Naive B cell (primary cell): Measurements from ENCODE around the gene U2AF1. TPM values are rescaled to one million over a fixed set of nuclear protein-coding genes. Genes with fewer than 3 reads are reported as not detected.
"Not testable (repeated sequence)": the region's sequence is repeated elsewhere in the genome, so short reads cannot be mapped to it uniquely, and the experiment has no call there.

ENCODE experiments used
- ATAC-seq, 2 donors: fragments of 150-1000 bp; cut with Tn5 transposase; 2 replicates each; pipeline ENCODE4 v1.10.0; 2021; ENCODE audit warnings: low read depth in 2 of 2, mild to moderate bottlenecking in 2 of 2, moderate library complexity in 2 of 2
- DNase-seq: peaks from one replicate; pipeline ENCODE4 v3.0.0; 2022
- H3K27ac Mint-ChIP-seq, 6 donors: one replicate each; pipeline ENCODE4 v1.8.0; 2020 to 2022; ENCODE audit warnings: mild to moderate bottlenecking in 6 of 6, mixed read lengths in 6 of 6, moderate library complexity in 5 of 6, inconsistent platforms in 2 of 6
- H3K27me3 Mint-ChIP-seq, 3 donors: one replicate each; pipeline ENCODE4 v1.8.0; 2021 to 2022; ENCODE audit warnings: mixed read lengths in 3 of 3, mild to moderate bottlenecking in 1 of 3
- H3K36me3 Mint-ChIP-seq, 2 donors: one replicate each; pipeline ENCODE4 v1.8.0; 2020 to 2022; ENCODE audit warnings: mixed read lengths in 2 of 2, inconsistent platforms in 1 of 2, mild to moderate bottlenecking in 1 of 2
- H3K4me1 Mint-ChIP-seq, 3 donors: one replicate each; pipeline ENCODE4 v1.8.0; 2020 to 2022; ENCODE audit warnings: mixed read lengths in 3 of 3, inconsistent platforms in 1 of 3, mild to moderate bottlenecking in 1 of 3, moderate library complexity in 1 of 3
- H3K4me3 Mint-ChIP-seq, 8 donors: one replicate each; pipeline ENCODE4 v1.8.0; 2020 to 2022; ENCODE audit warnings: mild to moderate bottlenecking in 8 of 8, mixed read lengths in 8 of 8, moderate library complexity in 8 of 8, inconsistent platforms in 2 of 8
- H3K9me3 Mint-ChIP-seq, 7 donors: one replicate each; pipeline ENCODE4 v1.8.0; 2020 to 2022; ENCODE audit warnings: mixed read lengths in 7 of 7, mild to moderate bottlenecking in 5 of 7, inconsistent platforms in 2 of 7, moderate library complexity in 1 of 7
- polyA plus RNA-seq, 6 donors: library from polyadenylated mRNA; unstranded; fragments of 300-500 nt; fragmentation: Illumina TruSeq; gene quantifications; one replicate each; pipeline ENCODE4 v1.2.3, GENCODE V29; 2021; ENCODE audit warnings: low read depth in 6 of 6

The U2AF1 gene
- polyA plus RNA-seq, 6 donors from 2014 or later, result 49.8 to 87.0 (median 75.0) TPM

- H3K27ac Mint-ChIP-seq, H3K9me3 Mint-ChIP-seq, H3K4me3 Mint-ChIP-seq, H3K27me3 Mint-ChIP-seq, H3K36me3 Mint-ChIP-seq, ATAC-seq, H3K4me1 Mint-ChIP-seq, DNase-seq: not testable (repeated sequence)
Measured at GRCh38 chr21:43102281-43102680, 5.1 kb downstream of the U2AF1 start.

GRCh38 chr21:43101676-43102075 lies 5.7 kb downstream of the U2AF1 start:
- DNase-seq, H3K4me3 Mint-ChIP-seq, H3K36me3 Mint-ChIP-seq, H3K9me3 Mint-ChIP-seq, H3K27me3 Mint-ChIP-seq, ATAC-seq, H3K27ac Mint-ChIP-seq, H3K4me1 Mint-ChIP-seq: not testable (repeated sequence)

DNA sequence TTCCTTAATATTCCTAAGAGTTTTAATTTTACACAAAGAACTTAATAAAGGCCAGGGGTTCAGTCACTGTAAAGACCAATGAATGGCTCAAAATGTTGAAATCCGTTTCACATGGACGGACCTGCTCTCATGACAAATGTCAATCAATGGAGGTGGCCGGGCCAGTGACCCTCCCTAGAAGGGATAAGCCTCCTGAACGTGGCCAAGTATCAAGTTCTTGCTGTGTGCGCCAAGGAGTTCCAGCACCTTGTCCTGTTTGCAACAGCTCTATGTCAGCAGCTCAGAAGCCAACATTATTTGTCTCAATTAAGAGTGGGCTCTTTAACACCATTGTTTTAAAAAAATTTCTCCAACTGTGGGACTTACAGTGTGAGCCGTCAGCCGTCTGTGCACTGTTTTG lies 6.4 kb downstream of the U2AF1 start:
- H3K9me3 Mint-ChIP-seq, H3K27ac Mint-ChIP-seq, H3K36me3 Mint-ChIP-seq, ATAC-seq, DNase-seq, H3K27me3 Mint-ChIP-seq, H3K4me1 Mint-ChIP-seq, H3K4me3 Mint-ChIP-seq: not testable (repeated sequence)

DNA sequence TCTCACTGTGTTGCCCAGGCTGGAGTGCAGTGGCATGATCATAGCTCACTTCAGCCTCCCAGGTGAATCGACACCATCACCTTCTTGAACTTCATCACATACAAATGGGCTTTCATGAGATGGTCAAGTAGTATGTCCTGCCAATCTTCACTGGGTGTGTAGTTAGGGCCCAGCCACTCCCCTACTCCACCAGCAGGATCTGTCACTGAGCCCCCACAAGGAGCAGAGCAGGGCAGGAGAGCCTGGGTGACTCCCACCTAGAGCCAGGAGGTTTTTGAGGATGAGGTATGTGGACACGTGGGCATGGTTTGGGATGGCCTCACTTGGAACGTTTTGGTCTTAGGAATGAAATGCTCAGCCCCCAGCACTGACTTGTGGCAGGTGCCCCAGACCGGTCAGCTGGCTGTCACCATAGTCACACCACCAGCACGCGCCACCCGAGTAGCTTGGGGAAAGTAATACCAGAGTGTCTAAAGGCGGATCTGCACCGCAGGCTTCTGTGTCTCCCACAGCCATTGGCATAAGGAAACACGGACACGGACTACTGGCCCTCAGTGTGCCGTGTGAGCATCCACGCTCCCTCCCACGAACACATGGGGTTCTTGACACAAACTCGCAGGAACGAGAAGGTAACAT lies 15.3 kb downstream of the U2AF1 start:
- not testable (repeated sequence) for H3K27ac Mint-ChIP-seq, H3K4me1 Mint-ChIP-seq, H3K36me3 Mint-ChIP-seq, H3K9me3 Mint-ChIP-seq, H3K4me3 Mint-ChIP-seq, H3K27me3 Mint-ChIP-seq, DNase-seq
- ATAC-seq, result peak in 1 of 2 donors; percentile 23

DNA sequence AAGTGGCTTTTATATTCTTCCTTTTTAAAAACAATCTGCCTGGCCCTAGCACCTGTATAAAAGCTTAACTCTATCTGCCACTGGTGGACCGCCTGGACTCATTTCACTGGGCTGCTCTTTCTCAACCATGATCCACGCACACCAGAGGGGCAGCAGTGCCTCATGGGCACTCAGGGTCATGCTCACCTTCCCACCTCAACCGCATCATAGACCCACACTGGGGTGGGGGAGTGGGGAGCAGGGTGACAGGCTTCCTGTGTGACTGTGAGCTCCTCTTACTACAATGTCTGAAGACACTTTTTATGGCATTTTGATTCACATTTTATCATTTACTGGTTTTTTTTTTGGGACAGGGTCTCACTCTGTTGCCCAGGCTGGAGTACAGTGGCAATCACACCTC lies 16.4 kb downstream of the U2AF1 start:
- H3K4me1 Mint-ChIP-seq, H3K36me3 Mint-ChIP-seq, ATAC-seq: not testable (repeated sequence)

DNA sequence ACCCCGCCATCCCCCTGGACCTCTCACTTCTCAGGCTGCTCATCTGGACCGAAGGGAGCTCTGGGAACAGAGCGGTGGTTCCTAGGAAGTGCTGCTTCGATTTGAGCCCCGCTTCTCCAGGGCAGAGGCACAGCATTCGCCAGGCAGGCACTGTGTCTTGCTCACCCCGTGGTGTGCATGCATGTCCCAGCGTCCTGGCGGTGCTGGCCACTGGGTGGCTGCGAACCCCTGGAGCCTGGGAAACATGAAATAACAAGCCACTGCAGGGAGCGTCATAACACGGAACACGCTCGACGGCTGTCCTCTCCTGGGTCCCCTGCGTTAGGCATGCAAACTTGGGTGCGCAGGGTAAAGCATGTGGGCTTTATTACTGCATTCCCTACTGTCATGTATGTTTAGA lies 17.9 kb downstream of the U2AF1 start:
- not testable (repeated sequence) for H3K27ac Mint-ChIP-seq, H3K36me3 Mint-ChIP-seq

More for the DNA sequence above, 16.4 kb downstream of the U2AF1 start:
- not testable (repeated sequence) for H3K27ac Mint-ChIP-seq, H3K4me3 Mint-ChIP-seq, H3K27me3 Mint-ChIP-seq, H3K9me3 Mint-ChIP-seq, DNase-seq

DNA sequence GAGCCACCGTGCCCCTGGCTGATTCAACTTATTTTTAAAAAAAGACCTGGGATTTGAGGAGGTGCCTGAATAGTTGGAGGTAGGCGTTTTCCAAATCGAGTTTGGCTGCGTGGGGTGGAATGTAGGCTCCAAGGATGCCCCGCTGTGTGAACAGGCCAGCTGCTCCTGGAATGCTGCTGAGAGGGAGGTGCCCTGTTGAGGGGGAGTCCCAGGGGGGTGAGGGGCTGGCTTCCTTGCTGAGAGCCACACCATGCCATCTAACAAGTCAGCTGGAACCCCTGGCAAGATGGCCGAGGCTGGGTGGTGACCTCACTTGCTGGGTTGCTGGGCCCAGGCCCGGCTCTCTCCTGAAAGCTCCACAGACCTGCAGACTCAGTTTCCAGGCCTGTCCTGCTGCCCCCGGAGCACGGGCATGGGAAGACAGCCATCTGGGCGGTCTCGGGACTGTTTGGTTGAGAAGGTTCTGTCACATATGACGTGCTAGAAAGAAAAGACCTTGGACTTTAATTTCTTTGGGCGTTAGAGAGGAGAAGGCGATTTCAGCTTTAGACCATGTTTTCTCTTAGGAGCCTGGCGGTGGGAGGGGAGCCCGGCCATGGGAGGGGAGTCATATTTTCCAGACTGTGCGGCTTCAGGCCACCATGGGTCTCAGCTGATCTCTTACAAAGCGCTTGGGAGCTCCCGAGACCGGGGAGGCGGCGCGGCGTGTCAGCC lies 24.6 kb downstream of the U2AF1 start:
- H3K27me3 Mint-ChIP-seq, H3K36me3 Mint-ChIP-seq, H3K4me1 Mint-ChIP-seq: not testable (repeated sequence)

More for the DNA sequence above, 17.9 kb downstream of the U2AF1 start:
- H3K27me3 Mint-ChIP-seq, ATAC-seq, H3K4me1 Mint-ChIP-seq, DNase-seq, H3K9me3 Mint-ChIP-seq, H3K4me3 Mint-ChIP-seq: not testable (repeated sequence)

GRCh38 chr21:43076643-43077042 lies 30.7 kb downstream of the U2AF1 start:
- H3K4me1 Mint-ChIP-seq, H3K9me3 Mint-ChIP-seq, H3K27ac Mint-ChIP-seq, H3K4me3 Mint-ChIP-seq, H3K27me3 Mint-ChIP-seq, H3K36me3 Mint-ChIP-seq, DNase-seq: not testable (repeated sequence)
- ATAC-seq, result peak in 1 of 2 donors; percentile 28

More for the DNA sequence above, 24.6 kb downstream of the U2AF1 start:
- ATAC-seq, H3K9me3 Mint-ChIP-seq, DNase-seq, H3K27ac Mint-ChIP-seq, H3K4me3 Mint-ChIP-seq: not testable (repeated sequence)

GRCh38 chr21:43076023-43076637 lies 31.2 kb downstream of the U2AF1 start:
- DNase-seq, H3K9me3 Mint-ChIP-seq, H3K36me3 Mint-ChIP-seq, H3K4me3 Mint-ChIP-seq, H3K27ac Mint-ChIP-seq, H3K4me1 Mint-ChIP-seq, H3K27me3 Mint-ChIP-seq: not testable (repeated sequence)
- ATAC-seq, result peak in 1 of 2 donors; percentile 27

GRCh38 chr21:43075170-43076022 lies 32.0 kb downstream of the U2AF1 start, which contains the start of gene CBS:
CBS (minus strand) TSS chr21:43075835; CDS start chr21:43072193, 3,642 bp downstream.
- ATAC-seq, result peak; percentile 16 to 28
- not testable (repeated sequence) for H3K36me3 Mint-ChIP-seq, H3K4me1 Mint-ChIP-seq, H3K27ac Mint-ChIP-seq, H3K4me3 Mint-ChIP-seq, DNase-seq, H3K9me3 Mint-ChIP-seq, H3K27me3 Mint-ChIP-seq

GRCh38 chr21:43074401-43075169 lies 32.8 kb downstream of the U2AF1 start:
- not testable (repeated sequence) for H3K27ac Mint-ChIP-seq, DNase-seq, H3K9me3 Mint-ChIP-seq, H3K27me3 Mint-ChIP-seq, H3K36me3 Mint-ChIP-seq, H3K4me3 Mint-ChIP-seq, H3K4me1 Mint-ChIP-seq
- peak in 1 of 2 donors; percentile 23 for ATAC-seq

GRCh38 chr21:43072742-43073141 lies 34.6 kb downstream of the U2AF1 start:
- DNase-seq, H3K27me3 Mint-ChIP-seq, H3K36me3 Mint-ChIP-seq, H3K4me3 Mint-ChIP-seq, ATAC-seq, H3K9me3 Mint-ChIP-seq, H3K4me1 Mint-ChIP-seq, H3K27ac Mint-ChIP-seq: not testable (repeated sequence)

DNA sequence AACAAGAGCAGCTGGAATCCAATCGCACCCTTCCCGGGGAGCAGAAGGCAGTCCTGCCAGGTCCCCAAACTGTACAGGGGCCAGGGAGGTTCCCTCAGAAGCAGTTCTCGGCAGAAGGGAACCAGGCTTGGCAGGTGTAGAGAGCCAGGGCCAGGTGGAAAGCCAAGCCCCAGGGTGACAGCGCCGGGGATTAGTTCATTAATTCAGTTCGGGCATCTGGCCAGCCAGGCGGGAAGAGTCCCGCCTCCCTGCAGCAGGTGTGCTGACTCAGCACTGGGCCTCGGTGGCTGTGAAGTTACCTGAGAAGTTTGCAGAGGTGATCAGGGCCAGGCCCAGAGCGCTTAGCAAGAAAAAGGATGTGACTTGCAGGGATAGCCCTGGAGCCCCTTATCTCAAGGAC lies 37.7 kb downstream of the U2AF1 start:
- not testable (repeated sequence) for H3K27ac Mint-ChIP-seq, H3K4me3 Mint-ChIP-seq, H3K4me1 Mint-ChIP-seq, H3K36me3 Mint-ChIP-seq, H3K9me3 Mint-ChIP-seq, ATAC-seq, H3K27me3 Mint-ChIP-seq, DNase-seq
